ENCODE data around the gene TNFRSF4.

DNA sequence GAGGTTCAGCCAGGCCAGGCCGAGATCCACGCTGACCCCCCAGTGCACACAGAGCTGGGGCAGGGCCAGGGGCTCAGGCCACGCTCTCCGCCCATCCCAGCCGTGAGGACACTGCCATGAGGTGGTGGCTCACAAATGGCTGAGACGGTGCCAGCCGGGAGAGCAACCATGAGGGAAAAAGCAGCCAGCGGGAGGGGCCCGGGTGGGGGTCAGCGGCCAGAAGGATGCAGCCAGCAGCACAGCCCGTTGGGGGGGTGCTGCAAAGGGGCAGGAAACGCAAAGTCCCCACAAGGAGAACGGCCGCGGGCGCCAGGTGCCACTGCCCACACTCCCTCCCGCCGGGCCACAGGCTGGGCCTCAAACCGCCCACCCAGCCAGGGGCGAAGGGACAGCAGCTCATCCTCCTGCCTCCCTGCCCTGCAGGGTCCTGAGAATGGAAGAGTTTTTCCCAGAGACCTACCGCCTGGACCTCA, 32.0 kb downstream of the TNFRSF4 start:
- TF ChIP-seq, protein P1, sequence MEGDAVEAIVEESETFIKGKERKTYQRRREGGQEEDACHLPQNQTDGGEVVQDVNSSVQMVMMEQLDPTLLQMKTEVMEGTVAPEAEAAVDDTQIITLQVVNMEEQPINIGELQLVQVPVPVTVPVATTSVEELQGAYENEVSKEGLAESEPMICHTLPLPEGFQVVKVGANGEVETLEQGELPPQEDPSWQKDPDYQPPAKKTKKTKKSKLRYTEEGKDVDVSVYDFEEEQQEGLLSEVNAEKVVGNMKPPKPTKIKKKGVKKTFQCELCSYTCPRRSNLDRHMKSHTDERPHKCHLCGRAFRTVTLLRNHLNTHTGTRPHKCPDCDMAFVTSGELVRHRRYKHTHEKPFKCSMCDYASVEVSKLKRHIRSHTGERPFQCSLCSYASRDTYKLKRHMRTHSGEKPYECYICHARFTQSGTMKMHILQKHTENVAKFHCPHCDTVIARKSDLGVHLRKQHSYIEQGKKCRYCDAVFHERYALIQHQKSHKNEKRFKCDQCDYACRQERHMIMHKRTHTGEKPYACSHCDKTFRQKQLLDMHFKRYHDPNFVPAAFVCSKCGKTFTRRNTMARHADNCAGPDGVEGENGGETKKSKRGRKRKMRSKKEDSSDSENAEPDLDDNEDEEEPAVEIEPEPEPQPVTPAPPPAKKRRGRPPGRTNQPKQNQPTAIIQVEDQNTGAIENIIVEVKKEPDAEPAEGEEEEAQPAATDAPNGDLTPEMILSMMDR (IDR thresholded peaks at IDR 0.05), result no peak
- TF ChIP-seq EZH2 (IDR thresholded peaks at IDR 0.05), result no peak
